ENCODE results near the gene CTIF.

The CTIF gene

DNA sequence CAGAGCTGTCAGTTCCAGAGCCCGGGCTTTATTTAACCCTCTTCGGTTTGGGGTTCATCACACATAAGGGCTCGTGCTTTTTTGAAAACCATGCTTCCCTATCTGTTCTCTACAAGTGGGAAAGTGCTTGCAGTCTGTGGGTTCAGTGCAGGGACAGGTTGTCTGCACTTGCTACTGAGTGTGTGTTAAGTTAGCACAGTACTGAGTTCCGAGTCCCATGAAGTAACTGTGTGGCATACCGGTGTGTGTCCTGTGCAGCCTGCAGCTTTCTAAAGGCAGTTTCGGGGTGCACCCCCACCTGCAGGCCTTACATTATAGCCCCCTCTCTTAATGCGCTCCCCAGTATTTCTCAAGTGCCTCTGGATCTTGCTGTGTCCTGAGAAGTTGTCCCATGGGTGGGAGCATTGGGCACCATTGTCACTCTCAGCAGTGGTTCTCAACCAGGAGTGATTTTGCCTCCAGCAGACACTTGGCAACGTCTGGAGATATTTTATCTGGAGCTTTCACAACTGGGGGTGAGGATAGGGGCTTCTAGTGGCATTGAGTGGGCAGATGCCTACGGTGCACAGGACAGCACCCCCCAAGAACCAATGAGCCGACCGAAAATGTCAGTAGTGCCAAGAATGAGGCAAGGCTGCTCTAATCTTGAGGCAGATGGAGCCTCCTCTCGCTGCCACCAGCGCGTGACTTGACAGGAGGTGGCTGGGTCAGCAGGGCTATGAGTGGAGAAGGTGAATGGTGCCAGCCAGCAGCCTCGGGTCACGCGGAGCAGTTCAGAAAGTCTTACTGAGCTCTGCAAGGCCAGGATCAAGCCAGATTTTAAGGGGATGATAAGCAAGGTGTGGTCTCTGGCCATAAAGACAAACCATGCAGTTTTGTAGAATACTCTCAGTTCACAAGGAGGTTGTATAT is 259.8 kb downstream of the CTIF start:
- no peak overlapping the region for H3K18ac ChIP-seq (ENCODE audit: low read length)
- H4K8ac ChIP-seq (ENCODE audit: low read depth, low read length) = no peak overlapping the region
- no peak overlapping the region for H3K27ac ChIP-seq (replicated peaks; ENCODE audit: low read length)
- H3K4me3 ChIP-seq (ENCODE audit: low read length in 2 of 2) = no peak overlapping the region
- H3K4me2 ChIP-seq (ENCODE audit: insufficient read depth, low read length, poor library complexity, severe bottlenecking) = no peak overlapping the region
- H2AK5ac ChIP-seq (ENCODE audit: low read depth, low read length) = no peak overlapping the region
- H2BK15ac ChIP-seq (ENCODE audit: low read length) = no peak overlapping the region
- no CpG with 5 or more reads among the region's 17 CpGs for WGBS, 2 donors (ENCODE audit: extremely low coverage in 2 of 2, insufficient read length in 2 of 2, insufficient replicate concordance in 1 of 2)
- no peak for DNase-seq (ENCODE audit: low spot score)
- no peak overlapping the region for H2AFZ ChIP-seq (ENCODE audit: low read length)
- no peak overlapping the region for H4K91ac ChIP-seq (ENCODE audit: low read depth, low read length, poor library complexity)
- H3K4me1 ChIP-seq (ENCODE audit: control insufficient read depth in 2 of 2, insufficient read depth in 1 of 2, low read depth in 1 of 2, low read length in 2 of 2) = peaks cover 4 to 10% of the 10 kb centered on the region in 2 donors
- no peaks in the 10 kb centered on the region for H3K36me3 ChIP-seq (replicated peaks in 1 of 2; ENCODE audit: control insufficient read depth in 2 of 2, insufficient read depth in 2 of 2, low read length in 2 of 2)
- H3K27me3 ChIP-seq (ENCODE audit: control insufficient read depth in 3 of 3, insufficient read depth in 3 of 3, low read depth in 1 of 3, low read length in 3 of 3) = no peaks in the 10 kb centered on the region
- no peaks in the 10 kb centered on the region for H3K9me3 ChIP-seq (replicated peaks in 1 of 2; ENCODE audit: control insufficient read depth in 2 of 2, insufficient read depth in 1 of 2, low read depth in 1 of 2, low read length in 2 of 2)
- H2BK120ac ChIP-seq (ENCODE audit: low read depth, low read length) = no peak overlapping the region
- no peak overlapping the region for H3K23ac ChIP-seq (ENCODE audit: low read depth, low read length, poor library complexity)
- no peak overlapping the region for H3K14ac ChIP-seq (ENCODE audit: low read length)
- H3K9ac ChIP-seq (ENCODE audit: low read depth, low read length, poor library complexity) = no peak overlapping the region
- no peak overlapping the region for H3K4ac ChIP-seq (ENCODE audit: low read length)
- H3K79me1 ChIP-seq (ENCODE audit: low read depth, low read length) = no peaks in the 10 kb centered on the region
- no peak overlapping the region for H2BK12ac ChIP-seq (ENCODE audit: low read length)
- no peak overlapping the region for H2BK5ac ChIP-seq (ENCODE audit: low read length)

DNA sequence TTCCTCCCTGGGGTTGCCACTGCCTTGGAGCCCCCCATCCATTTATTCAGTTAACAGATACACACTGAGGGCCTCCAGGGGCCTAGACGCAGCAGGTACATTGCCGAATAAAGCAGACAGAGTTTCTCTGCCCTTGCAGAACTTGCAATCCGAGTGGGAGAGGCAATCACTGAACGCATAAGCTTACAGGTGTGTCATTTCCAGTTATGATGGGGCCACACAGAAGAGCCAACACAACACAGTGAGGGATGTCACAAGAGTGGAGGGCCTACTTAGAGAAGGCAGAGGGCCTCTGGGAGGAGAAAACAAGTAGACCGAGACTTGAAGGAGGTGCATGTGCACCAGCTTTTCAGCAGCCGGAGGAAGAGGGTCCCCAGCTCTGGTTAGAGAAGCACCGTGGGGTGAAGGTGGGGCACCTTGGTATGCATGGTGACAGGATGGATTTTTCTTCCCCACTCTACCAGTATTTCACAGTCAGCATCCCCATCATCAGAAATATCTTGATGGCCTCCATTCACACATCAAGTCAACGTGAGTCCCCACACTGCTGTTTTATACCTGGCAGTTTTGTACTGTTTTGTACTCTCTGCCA is 261.0 kb downstream of the CTIF start:
- Histone ChIP-seq H3K23ac (ENCODE audit: low read depth, low read length, poor library complexity) (no peak overlapping the region), H4K8ac (ENCODE audit: low read depth, low read length) (no peak overlapping the region), H3K36me3 (replicated peaks in 1 of 2; ENCODE audit: control insufficient read depth in 2 of 2, insufficient read depth in 2 of 2, low read length in 2 of 2) (no peaks in the 10 kb centered on the region), H3K9ac (ENCODE audit: low read depth, low read length, poor library complexity) (no peak overlapping the region), H4K91ac (ENCODE audit: low read depth, low read length, poor library complexity) (no peak overlapping the region), H2BK15ac (ENCODE audit: low read length) (no peak overlapping the region), H3K9me3 (replicated peaks in 1 of 2; ENCODE audit: control insufficient read depth in 2 of 2, insufficient read depth in 1 of 2, low read depth in 1 of 2, low read length in 2 of 2) (no peaks in the 10 kb centered on the region), H2BK5ac (ENCODE audit: low read length) (no peak overlapping the region), H2BK12ac (ENCODE audit: low read length) (no peak overlapping the region), H3K14ac (ENCODE audit: low read length) (no peak overlapping the region), H2BK120ac (ENCODE audit: low read depth, low read length) (no peak overlapping the region), H3K4ac (ENCODE audit: low read length) (no peak overlapping the region), H2AFZ (ENCODE audit: low read length) (no peak overlapping the region), H3K4me1 (ENCODE audit: control insufficient read depth in 2 of 2, insufficient read depth in 1 of 2, low read depth in 1 of 2, low read length in 2 of 2) (peaks cover 4 to 10% of the 10 kb centered on the region in 2 donors), H3K27me3 (ENCODE audit: control insufficient read depth in 3 of 3, insufficient read depth in 3 of 3, low read depth in 1 of 3, low read length in 3 of 3) (no peaks in the 10 kb centered on the region), H3K4me2 (ENCODE audit: insufficient read depth, low read length, poor library complexity, severe bottlenecking) (no peak overlapping the region), H2AK5ac (ENCODE audit: low read depth, low read length) (no peak overlapping the region), H3K18ac (ENCODE audit: low read length) (no peak overlapping the region), H3K4me3 (ENCODE audit: low read length in 2 of 2) (no peak overlapping the region), H3K27ac (replicated peaks; ENCODE audit: low read length) (no peak overlapping the region), H3K79me1 (ENCODE audit: low read depth, low read length) (no peaks in the 10 kb centered on the region)
- DNase-seq (ENCODE audit: low spot score) = no peak
- no CpG with 5 or more reads among the region's 8 CpGs for WGBS, 2 donors (ENCODE audit: extremely low coverage in 2 of 2, insufficient read length in 2 of 2, insufficient replicate concordance in 1 of 2)

DNA sequence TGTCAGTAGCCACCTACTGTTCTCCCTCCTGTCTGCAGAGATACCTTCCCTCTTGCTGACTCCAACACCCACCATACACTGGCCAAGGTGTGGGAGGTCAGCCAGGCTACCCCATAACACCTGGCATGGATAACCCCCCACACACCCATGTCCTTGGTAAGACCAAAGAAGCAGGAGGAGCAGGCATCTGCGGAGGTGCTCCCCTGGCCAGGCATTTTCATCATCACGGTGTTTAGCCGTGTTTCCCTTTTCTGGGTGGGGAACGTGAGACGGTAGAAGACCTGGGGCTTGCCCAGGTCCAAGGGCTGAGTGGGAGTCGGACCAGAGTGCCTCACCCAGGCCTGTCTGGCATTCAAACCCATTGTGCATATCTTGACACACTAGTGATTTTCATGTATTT is 261.6 kb downstream of the CTIF start:
- H3K4me2 ChIP-seq (ENCODE audit: insufficient read depth, low read length, poor library complexity, severe bottlenecking) = no peak overlapping the region
- no CpG with 5 or more reads among the region's 6 CpGs for WGBS, 2 donors (ENCODE audit: extremely low coverage in 2 of 2, insufficient read length in 2 of 2, insufficient replicate concordance in 1 of 2)
- H2BK120ac ChIP-seq (ENCODE audit: low read depth, low read length) = no peak overlapping the region
- no peaks in the 10 kb centered on the region for H3K36me3 ChIP-seq (replicated peaks in 1 of 2; ENCODE audit: control insufficient read depth in 2 of 2, insufficient read depth in 2 of 2, low read length in 2 of 2)
- H3K23ac ChIP-seq (ENCODE audit: low read depth, low read length, poor library complexity) = no peak overlapping the region
- no peak overlapping the region for H3K14ac ChIP-seq (ENCODE audit: low read length)
- no peak overlapping the region for H3K27ac ChIP-seq (replicated peaks; ENCODE audit: low read length)
- H3K18ac ChIP-seq (ENCODE audit: low read length) = no peak overlapping the region
- H3K4me3 ChIP-seq (ENCODE audit: low read length in 2 of 2) = no peak overlapping the region
- H4K8ac ChIP-seq (ENCODE audit: low read depth, low read length) = no peak overlapping the region
- no peak overlapping the region for H2BK5ac ChIP-seq (ENCODE audit: low read length)
- no peak overlapping the region for H3K9ac ChIP-seq (ENCODE audit: low read depth, low read length, poor library complexity)
- H3K4me1 ChIP-seq (ENCODE audit: control insufficient read depth in 2 of 2, insufficient read depth in 1 of 2, low read depth in 1 of 2, low read length in 2 of 2) = peaks cover 4 to 10% of the 10 kb centered on the region in 2 donors
- no peak overlapping the region for H3K4ac ChIP-seq (ENCODE audit: low read length)
- no peak overlapping the region for H4K91ac ChIP-seq (ENCODE audit: low read depth, low read length, poor library complexity)
- H2AFZ ChIP-seq (ENCODE audit: low read length) = no peak overlapping the region
- no peak for DNase-seq (ENCODE audit: low spot score)
- H2AK5ac ChIP-seq (ENCODE audit: low read depth, low read length) = no peak overlapping the region
- H3K9me3 ChIP-seq (replicated peaks in 1 of 2; ENCODE audit: control insufficient read depth in 2 of 2, insufficient read depth in 1 of 2, low read depth in 1 of 2, low read length in 2 of 2) = no peaks in the 10 kb centered on the region
- H3K79me1 ChIP-seq (ENCODE audit: low read depth, low read length) = no peaks in the 10 kb centered on the region
- H2BK12ac ChIP-seq (ENCODE audit: low read length) = no peak overlapping the region
- no peak overlapping the region for H2BK15ac ChIP-seq (ENCODE audit: low read length)
- no peaks in the 10 kb centered on the region for H3K27me3 ChIP-seq (ENCODE audit: control insufficient read depth in 3 of 3, insufficient read depth in 3 of 3, low read depth in 1 of 3, low read length in 3 of 3)

DNA sequence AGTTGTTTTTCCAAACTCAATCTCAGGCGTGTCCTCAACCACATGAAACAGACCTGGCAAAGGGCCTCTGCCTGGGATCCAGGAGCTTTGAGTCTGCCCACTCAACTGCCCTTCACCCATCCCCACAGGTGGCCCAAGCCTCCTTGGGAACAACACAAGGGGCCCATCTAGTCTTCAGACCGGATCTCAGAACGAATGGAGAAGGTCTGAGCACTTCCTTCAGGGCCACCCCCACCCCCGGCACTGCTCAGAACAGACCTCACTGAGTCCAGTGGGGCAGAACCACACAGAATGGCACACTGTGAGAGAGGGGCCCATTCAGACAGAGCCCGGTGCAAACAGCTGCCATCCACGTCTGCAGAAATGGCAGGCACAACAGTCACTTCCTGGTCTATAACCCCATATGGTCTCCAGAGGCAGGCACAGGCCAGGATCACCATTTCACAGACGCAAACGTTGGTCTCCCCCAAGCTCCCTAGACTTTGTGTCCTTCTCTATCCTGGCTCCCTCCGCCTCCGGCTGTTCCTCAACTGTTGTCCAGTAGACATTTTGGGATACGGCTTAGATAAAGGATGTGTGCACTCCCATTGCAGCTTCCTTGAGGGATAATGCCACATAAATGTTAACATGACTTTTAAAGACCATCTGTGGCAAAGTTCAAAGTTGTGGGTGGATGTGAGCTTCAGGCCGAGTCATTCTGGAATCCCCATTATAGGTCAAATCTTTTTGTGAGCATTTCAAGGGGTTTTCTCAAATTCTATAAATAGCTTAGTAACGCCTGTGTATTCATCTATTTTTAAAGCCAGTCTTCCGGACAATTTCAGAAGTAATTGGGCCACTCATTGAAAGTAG is 262.3 kb downstream of the CTIF start:
- H3K9me3 ChIP-seq (replicated peaks in 1 of 2; ENCODE audit: control insufficient read depth in 2 of 2, insufficient read depth in 1 of 2, low read depth in 1 of 2, low read length in 2 of 2) = no peaks in the 10 kb centered on the region
- no peak overlapping the region for H3K4ac ChIP-seq (ENCODE audit: low read length)
- no peak overlapping the region for H2BK5ac ChIP-seq (ENCODE audit: low read length)
- no peak overlapping the region for H3K23ac ChIP-seq (ENCODE audit: low read depth, low read length, poor library complexity)
- DNase-seq (ENCODE audit: low spot score) = no peak
- H3K4me3 ChIP-seq (ENCODE audit: low read length in 2 of 2) = no peak overlapping the region
- no peak overlapping the region for H2AFZ ChIP-seq (ENCODE audit: low read length)
- H2BK15ac ChIP-seq (ENCODE audit: low read length) = no peak overlapping the region
- H3K18ac ChIP-seq (ENCODE audit: low read length) = no peak overlapping the region
- H4K91ac ChIP-seq (ENCODE audit: low read depth, low read length, poor library complexity) = no peak overlapping the region
- H3K9ac ChIP-seq (ENCODE audit: low read depth, low read length, poor library complexity) = no peak overlapping the region
- H3K4me1 ChIP-seq (ENCODE audit: control insufficient read depth in 2 of 2, insufficient read depth in 1 of 2, low read depth in 1 of 2, low read length in 2 of 2) = peaks cover 4 to 10% of the 10 kb centered on the region in 2 donors
- no peak overlapping the region for H3K4me2 ChIP-seq (ENCODE audit: insufficient read depth, low read length, poor library complexity, severe bottlenecking)
- WGBS, 2 donors (ENCODE audit: extremely low coverage in 2 of 2, insufficient read length in 2 of 2, insufficient replicate concordance in 1 of 2) = no CpG with 5 or more reads among the region's 14 CpGs
- no peak overlapping the region for H2BK12ac ChIP-seq (ENCODE audit: low read length)
- H2AK5ac ChIP-seq (ENCODE audit: low read depth, low read length) = no peak overlapping the region
- no peak overlapping the region for H3K27ac ChIP-seq (replicated peaks; ENCODE audit: low read length)
- H3K27me3 ChIP-seq (ENCODE audit: control insufficient read depth in 3 of 3, insufficient read depth in 3 of 3, low read depth in 1 of 3, low read length in 3 of 3) = no peaks in the 10 kb centered on the region
- H2BK120ac ChIP-seq (ENCODE audit: low read depth, low read length) = no peak overlapping the region
- H3K79me1 ChIP-seq (ENCODE audit: low read depth, low read length) = no peaks in the 10 kb centered on the region
- no peak overlapping the region for H3K14ac ChIP-seq (ENCODE audit: low read length)
- no peak overlapping the region for H4K8ac ChIP-seq (ENCODE audit: low read depth, low read length)
- H3K36me3 ChIP-seq (replicated peaks in 1 of 2; ENCODE audit: control insufficient read depth in 2 of 2, insufficient read depth in 2 of 2, low read length in 2 of 2) = no peaks in the 10 kb centered on the region
